Astrocyte (in vitro differentiated cells and primary cell): Measurements from ENCODE around the gene PATL1. TPM values are rescaled to one million over a fixed set of nuclear protein-coding genes. Genes with fewer than 3 reads are reported as not detected.
A peak's percentile ranks its signal among the peaks of the same experiment; 100 is the strongest.
"Not testable (repeated sequence)": the region's sequence is repeated elsewhere in the genome, so short reads cannot be mapped to it uniquely, and the experiment has no call there.

Experiments used
- DNase-seq: peaks from one replicate; pipeline ENCODE4 v3.0.0-alpha.2; 2010; ENCODE audit warnings: low read depth
- FAIRE-seq: peaks from 2 replicates; lab custom pipeline; 2011; peaks lifted over from hg19 to GRCh38; lab: Jason Lieb, UNC
- H2AFZ ChIP-seq: 2 replicates; pipeline ENCODE4 v1.6.0; 2012; ENCODE audit warnings: low read depth, low read length, inconsistent platforms
- H3K27ac ChIP-seq: 2 replicates; pipeline ENCODE4 v1.5.1; 2011; ENCODE audit warnings: low read depth, low read length, inconsistent platforms
- H3K27me3 ChIP-seq: 2 replicates; pipeline ENCODE4 v1.6.0; 2011; ENCODE audit warnings: low read length, inconsistent platforms; ENCODE audit not compliant: insufficient read depth
- H3K36me3 ChIP-seq: 2 replicates; pipeline ENCODE4 v1.5.1; 2011; ENCODE audit warnings: low read length, inconsistent platforms; ENCODE audit not compliant: insufficient read depth
- H3K4me1 ChIP-seq: 2 replicates; pipeline ENCODE4 v1.5.1; 2011; ENCODE audit warnings: low read length, inconsistent platforms; ENCODE audit not compliant: insufficient read depth
- H3K4me2 ChIP-seq: 2 replicates; pipeline ENCODE4 v1.6.0; 2012; ENCODE audit warnings: low read length, inconsistent platforms
- H3K4me3 ChIP-seq: 2 replicates; pipeline ENCODE4 v1.5.1; 2011; ENCODE audit warnings: low read depth, mild to moderate bottlenecking, low read length, inconsistent platforms; ENCODE audit not compliant: insufficient read depth
- H3K79me2 ChIP-seq: 2 replicates; pipeline ENCODE4 v1.6.0; 2012; ENCODE audit warnings: mild to moderate bottlenecking, low read length, inconsistent platforms; ENCODE audit not compliant: insufficient read depth
- H3K9ac ChIP-seq: 2 replicates; pipeline ENCODE4 v1.6.0; 2012; ENCODE audit warnings: mild to moderate bottlenecking, low read length, inconsistent platforms
- H3K9me3 ChIP-seq: 2 replicates; pipeline ENCODE4 v1.5.1; 2012; ENCODE audit warnings: low read depth, mild to moderate bottlenecking, low read length, inconsistent platforms; ENCODE audit not compliant: insufficient read depth
- H4K20me1 ChIP-seq: 2 replicates; pipeline ENCODE4 v1.6.0; 2012; ENCODE audit warnings: low read length, inconsistent platforms; ENCODE audit not compliant: insufficient read depth
- H3K27ac Mint-ChIP-seq: one replicate; pipeline ENCODE4 v1.8.0; 2021; ENCODE audit warnings: mild to moderate bottlenecking, mixed read lengths; ENCODE audit not compliant: unreplicated experiment
- H3K27me3 Mint-ChIP-seq: one replicate; pipeline ENCODE4 v1.8.0; 2021; ENCODE audit warnings: low read depth, mixed read lengths; ENCODE audit not compliant: unreplicated experiment
- H3K36me3 Mint-ChIP-seq: one replicate; pipeline ENCODE4 v1.8.0; 2021; ENCODE audit warnings: low read depth, mixed read lengths; ENCODE audit not compliant: unreplicated experiment
- H3K4me1 Mint-ChIP-seq: one replicate; pipeline ENCODE4 v1.8.0; 2021; ENCODE audit warnings: low read depth, mixed read lengths; ENCODE audit not compliant: unreplicated experiment
- H3K4me3 Mint-ChIP-seq: one replicate; pipeline ENCODE4 v1.8.0; 2021; ENCODE audit warnings: mild to moderate bottlenecking, moderate library complexity, mixed read lengths; ENCODE audit not compliant: unreplicated experiment
- H3K9me3 Mint-ChIP-seq: one replicate; pipeline ENCODE4 v1.8.0; 2021; ENCODE audit warnings: mild to moderate bottlenecking, mixed read lengths; ENCODE audit not compliant: unreplicated experiment
- EZH2 ChIP-seq: IDR thresholded peaks from 2 replicates; pipeline ENCODE4 v1.6.1; 2012; ENCODE audit warnings: mild to moderate bottlenecking, low read length, inconsistent platforms; ENCODE audit not compliant: insufficient read depth
- total RNA-seq: library from RNA; stranded (reverse); gene quantifications from 2 replicates; pipeline ENCODE4 v1.2.1, GENCODE V29; 2021
- TF ChIP-seq, protein P1 (sequence below): IDR thresholded peaks from 2 replicates; pipeline ENCODE4 v1.5.1; 2011; ENCODE audit warnings: low read depth, mild to moderate bottlenecking, inconsistent platforms, low read length, moderate library complexity; ENCODE audit not compliant: insufficient read depth

Gene PATL1
- total RNA-seq, 1 donor from 2014 or later = 38.1 TPM

DNA sequence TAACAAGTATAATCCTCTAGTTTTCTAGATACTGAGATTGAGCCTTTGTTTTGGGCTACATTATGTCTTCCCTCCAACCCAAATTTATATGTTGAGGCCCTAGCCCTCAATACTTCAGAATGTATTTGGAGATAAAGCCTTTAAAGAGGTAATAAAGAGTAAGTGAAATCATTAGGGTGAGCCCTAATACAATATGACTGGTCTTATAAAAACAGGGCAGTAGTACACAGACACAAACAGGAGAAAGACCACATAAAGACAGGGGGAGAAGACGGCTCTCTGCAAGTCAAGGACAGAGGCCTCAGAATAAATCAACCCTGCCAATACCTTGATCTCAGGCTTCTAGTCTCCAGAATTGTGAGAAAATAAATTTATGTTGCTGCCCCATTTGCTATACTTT, 38.5 kb upstream of the PATL1 start:
- H3K4me3 Mint-ChIP-seq = no peak overlapping the region
- no peak for FAIRE-seq

DNA sequence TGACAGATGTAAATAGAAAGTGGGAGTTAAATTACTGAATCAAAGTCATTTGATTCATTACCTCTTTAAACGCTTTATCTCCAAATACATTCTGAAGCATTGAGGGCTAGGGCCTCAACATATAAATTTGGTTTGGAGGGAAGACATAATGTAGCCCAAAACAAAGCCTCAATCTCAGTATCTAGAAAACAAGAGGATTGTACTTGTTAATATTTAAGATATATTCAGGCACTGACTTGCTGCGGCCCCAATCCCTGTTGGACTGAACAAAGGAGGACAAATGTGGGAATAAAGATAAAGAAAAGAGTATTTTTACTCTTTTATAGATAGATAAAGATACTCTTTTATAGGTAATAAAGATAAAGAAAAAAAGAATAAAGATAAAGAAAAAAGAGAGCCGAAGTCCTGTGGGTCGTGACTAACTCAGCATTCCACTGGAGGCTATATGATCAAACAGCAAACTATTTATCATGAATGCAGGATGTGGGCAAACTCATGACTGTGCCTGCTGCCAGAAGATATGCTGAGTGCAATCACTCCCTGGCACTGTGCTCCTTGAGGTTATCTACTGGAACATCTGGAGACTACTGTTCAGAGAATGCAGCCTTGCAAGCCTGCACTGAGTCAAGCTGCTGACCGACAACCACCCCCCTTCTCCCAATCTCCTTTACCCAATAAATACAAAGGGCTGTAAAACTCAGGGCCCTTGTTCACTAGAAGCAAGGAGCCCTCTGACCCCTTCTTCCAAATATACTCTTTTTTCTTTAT, 37.9 kb upstream of the PATL1 start:
- Histone ChIP-seq H3K9me3 (no peaks in the 10 kb centered on the region), H3K27me3 (no peaks in the 10 kb centered on the region), H3K27ac (peak overlapping the region; percentile 81), H3K9ac (peak overlapping the region; percentile 12), H4K20me1 (no peaks in the 10 kb centered on the region), H3K79me2 (no peaks in the 10 kb centered on the region), H3K4me1 (peaks cover 19% of the 10 kb centered on the region), H2AFZ (no peak overlapping the region), H3K36me3 (no peaks in the 10 kb centered on the region), H3K4me2 (peak overlapping the region; percentile 38), H3K4me3 (no peak overlapping the region)
- DNase-seq (peak; percentile 88), FAIRE-seq (no peak)
- Mint-ChIP-seq H3K36me3 (no peaks in the 10 kb centered on the region), H3K9me3 (no peaks in the 10 kb centered on the region), H3K27me3 (no peaks in the 10 kb centered on the region), H3K27ac (peak overlapping the region; percentile 94), H3K4me3 (no peak overlapping the region), H3K4me1 (peaks cover 44% of the 10 kb centered on the region)
- TF ChIP-seq, protein P1, sequence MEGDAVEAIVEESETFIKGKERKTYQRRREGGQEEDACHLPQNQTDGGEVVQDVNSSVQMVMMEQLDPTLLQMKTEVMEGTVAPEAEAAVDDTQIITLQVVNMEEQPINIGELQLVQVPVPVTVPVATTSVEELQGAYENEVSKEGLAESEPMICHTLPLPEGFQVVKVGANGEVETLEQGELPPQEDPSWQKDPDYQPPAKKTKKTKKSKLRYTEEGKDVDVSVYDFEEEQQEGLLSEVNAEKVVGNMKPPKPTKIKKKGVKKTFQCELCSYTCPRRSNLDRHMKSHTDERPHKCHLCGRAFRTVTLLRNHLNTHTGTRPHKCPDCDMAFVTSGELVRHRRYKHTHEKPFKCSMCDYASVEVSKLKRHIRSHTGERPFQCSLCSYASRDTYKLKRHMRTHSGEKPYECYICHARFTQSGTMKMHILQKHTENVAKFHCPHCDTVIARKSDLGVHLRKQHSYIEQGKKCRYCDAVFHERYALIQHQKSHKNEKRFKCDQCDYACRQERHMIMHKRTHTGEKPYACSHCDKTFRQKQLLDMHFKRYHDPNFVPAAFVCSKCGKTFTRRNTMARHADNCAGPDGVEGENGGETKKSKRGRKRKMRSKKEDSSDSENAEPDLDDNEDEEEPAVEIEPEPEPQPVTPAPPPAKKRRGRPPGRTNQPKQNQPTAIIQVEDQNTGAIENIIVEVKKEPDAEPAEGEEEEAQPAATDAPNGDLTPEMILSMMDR = no peak
- no peak for TF ChIP-seq EZH2

More for the DNA sequence above, 38.5 kb upstream of the PATL1 start:
- no peaks in the 10 kb centered on the region for H3K27me3 ChIP-seq
- H3K9ac ChIP-seq = peak overlapping the region; percentile 10
- H3K9me3 Mint-ChIP-seq = no peaks in the 10 kb centered on the region
- H3K27ac ChIP-seq = peak overlapping the region; percentile 60
- H3K4me3 ChIP-seq = no peak overlapping the region
- no peaks in the 10 kb centered on the region for H3K36me3 Mint-ChIP-seq
- H3K4me2 ChIP-seq = peak overlapping the region; percentile 38
- no peaks in the 10 kb centered on the region for H3K36me3 ChIP-seq
- no peaks in the 10 kb centered on the region for H3K79me2 ChIP-seq
- TF ChIP-seq, protein P1 = no peak
- TF ChIP-seq EZH2 = no peak
- H3K9me3 ChIP-seq = no peaks in the 10 kb centered on the region
- peaks cover 19% of the 10 kb centered on the region for H3K4me1 ChIP-seq
- no peaks in the 10 kb centered on the region for H4K20me1 ChIP-seq
- no peaks in the 10 kb centered on the region for H3K27me3 Mint-ChIP-seq
- peaks cover 44% of the 10 kb centered on the region for H3K4me1 Mint-ChIP-seq
- H3K27ac Mint-ChIP-seq = peak overlapping the region; percentile 94
- no peak overlapping the region for H2AFZ ChIP-seq
- no peak for DNase-seq

DNA sequence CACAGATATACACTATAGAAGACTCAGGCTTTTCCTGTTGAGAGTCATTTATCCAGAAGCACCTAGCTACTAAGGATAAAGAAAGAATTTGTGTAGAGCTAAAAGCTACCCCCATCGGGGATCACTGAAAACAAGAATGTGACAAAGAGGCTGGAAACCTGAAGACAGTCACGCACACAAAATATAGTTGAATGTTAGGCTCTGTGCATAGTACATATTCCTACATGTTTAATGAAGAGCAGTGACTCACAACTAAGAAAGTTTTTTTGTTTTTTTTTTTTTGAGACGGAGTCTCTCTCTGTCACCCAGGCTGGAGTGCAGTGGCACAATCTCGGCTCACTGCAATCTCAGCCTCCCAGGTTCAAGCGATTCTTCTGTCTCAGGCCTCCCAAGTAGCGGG, 36.5 kb upstream of the PATL1 start:
- no peak overlapping the region for H2AFZ ChIP-seq
- no peak for TF ChIP-seq EZH2
- TF ChIP-seq, protein P1 = no peak
- Mint-ChIP-seq H3K4me3 (no peak overlapping the region), H3K36me3 (no peaks in the 10 kb centered on the region), H3K27ac (peak overlapping the region; percentile 93), H3K9me3 (no peaks in the 10 kb centered on the region), H3K4me1 (peaks cover 41% of the 10 kb centered on the region), H3K27me3 (no peaks in the 10 kb centered on the region)
- DNase-seq (no peak), FAIRE-seq (no peak)
- H3K79me2 ChIP-seq = no peaks in the 10 kb centered on the region
- H3K9me3 ChIP-seq = no peaks in the 10 kb centered on the region
- H4K20me1 ChIP-seq = no peaks in the 10 kb centered on the region
- H3K4me3 ChIP-seq = no peak overlapping the region
- H3K9ac ChIP-seq = no peak overlapping the region
- peaks cover 19% of the 10 kb centered on the region for H3K4me1 ChIP-seq
- no peaks in the 10 kb centered on the region for H3K36me3 ChIP-seq
- H3K27ac ChIP-seq = no peak overlapping the region
- H3K27me3 ChIP-seq = no peaks in the 10 kb centered on the region
- no peak overlapping the region for H3K4me2 ChIP-seq

DNA sequence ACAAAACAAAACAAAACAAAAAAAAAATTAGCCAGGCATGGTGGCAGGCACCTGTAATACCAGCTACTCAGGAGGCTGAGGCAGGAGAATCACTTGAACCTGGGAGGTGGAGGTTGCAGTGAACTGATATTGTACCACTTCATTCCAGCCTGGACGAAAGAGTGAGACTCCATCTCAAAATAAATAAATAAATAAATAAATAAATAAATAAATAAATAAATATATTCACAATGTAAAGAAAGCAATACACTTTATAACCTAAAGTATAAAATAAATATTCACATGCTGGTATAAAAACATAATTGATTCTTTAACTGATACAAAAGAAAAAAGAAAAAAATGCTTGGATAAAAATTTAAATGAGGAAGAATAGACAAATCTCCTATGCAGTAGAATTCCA, 34.7 kb upstream of the PATL1 start:
- H3K4me1 Mint-ChIP-seq = peaks cover 29% of the 10 kb centered on the region
- not testable (repeated sequence) for H3K9me3 ChIP-seq, H3K9me3 Mint-ChIP-seq, H3K9ac ChIP-seq, H3K4me3 Mint-ChIP-seq, H3K4me2 ChIP-seq, H3K36me3 Mint-ChIP-seq, H3K27me3 ChIP-seq, H3K27ac ChIP-seq, H3K36me3 ChIP-seq, DNase-seq, H3K27me3 Mint-ChIP-seq, H3K79me2 ChIP-seq, H4K20me1 ChIP-seq, H3K4me3 ChIP-seq, H3K27ac Mint-ChIP-seq, FAIRE-seq, H2AFZ ChIP-seq
- peaks cover 19% of the 10 kb centered on the region for H3K4me1 ChIP-seq
